Esophagus (tissue), 2 donors: ENCODE results near the gene MRPL33. TPM values are rescaled to one million over a fixed set of nuclear protein-coding genes. Genes with fewer than 3 reads are reported as not detected.

Source experiments
- H3K27ac ChIP-seq, 2 donors: one replicate each; pipeline ENCODE4 v1.5.1; 2013; ENCODE audit warnings: low read depth in 2 of 2, mild to moderate bottlenecking in 2 of 2, inconsistent platforms in 1 of 2, low read length in 1 of 2, moderate library complexity in 1 of 2
- H3K27me3 ChIP-seq, 2 donors: one replicate each; pipeline ENCODE4 v1.6.1; 2013; ENCODE audit warnings: low read length in 2 of 2, control low read depth in 1 of 2, mild to moderate bottlenecking in 1 of 2; ENCODE audit not compliant: insufficient read depth in 2 of 2, control insufficient read depth in 1 of 2
- H3K36me3 ChIP-seq, 2 donors: one replicate each; pipeline ENCODE4 v1.6.1; 2013; ENCODE audit warnings: low read length in 1 of 2; ENCODE audit not compliant: control insufficient read depth in 2 of 2, insufficient read depth in 2 of 2
- H3K4me1 ChIP-seq, 2 donors: one replicate each; pipeline ENCODE4 v1.6.1; 2013; ENCODE audit warnings: low read length in 1 of 2; ENCODE audit not compliant: control insufficient read depth in 2 of 2, insufficient read depth in 2 of 2
- H3K4me3 ChIP-seq, 2 donors: one replicate each; pipeline ENCODE4 v1.5.1; 2013; ENCODE audit warnings: low read length in 2 of 2, mild to moderate bottlenecking in 2 of 2, low read depth in 1 of 2, moderate library complexity in 1 of 2
- H3K9me3 ChIP-seq, 2 donors: one replicate each; pipeline ENCODE4 v1.6.1; 2013; ENCODE audit warnings: mild to moderate bottlenecking in 2 of 2, low read depth in 1 of 2, low read length in 1 of 2, moderate library complexity in 1 of 2; ENCODE audit not compliant: control insufficient read depth in 2 of 2, insufficient read depth in 1 of 2
- WGBS, 2 donors: extraction: QIAGEN DNeasy Blood & Tissue Kit; methylation state at CpG; one replicate each; pipeline ENCODE4 v1.1.7; 2013; 5-methylcytosine and 5-hydroxymethylcytosine counted together
- polyA plus RNA-seq, 2 donors: library from polyadenylated mRNA; stranded (reverse); fragments of 200-250 nt; gene quantifications; one replicate each; pipeline ENCODE4 v1.2.3, GENCODE V29; 2013
- donor health status: healthy with polysubstance abuse.
- donor health status: Bipolar disorder and iron deficiency.

Gene MRPL33
- 100 to 1,000 TPM in 1 of 2 donors, 10 to 100 TPM in 1; 35.5 to 102 TPM for polyA plus RNA-seq

DNA sequence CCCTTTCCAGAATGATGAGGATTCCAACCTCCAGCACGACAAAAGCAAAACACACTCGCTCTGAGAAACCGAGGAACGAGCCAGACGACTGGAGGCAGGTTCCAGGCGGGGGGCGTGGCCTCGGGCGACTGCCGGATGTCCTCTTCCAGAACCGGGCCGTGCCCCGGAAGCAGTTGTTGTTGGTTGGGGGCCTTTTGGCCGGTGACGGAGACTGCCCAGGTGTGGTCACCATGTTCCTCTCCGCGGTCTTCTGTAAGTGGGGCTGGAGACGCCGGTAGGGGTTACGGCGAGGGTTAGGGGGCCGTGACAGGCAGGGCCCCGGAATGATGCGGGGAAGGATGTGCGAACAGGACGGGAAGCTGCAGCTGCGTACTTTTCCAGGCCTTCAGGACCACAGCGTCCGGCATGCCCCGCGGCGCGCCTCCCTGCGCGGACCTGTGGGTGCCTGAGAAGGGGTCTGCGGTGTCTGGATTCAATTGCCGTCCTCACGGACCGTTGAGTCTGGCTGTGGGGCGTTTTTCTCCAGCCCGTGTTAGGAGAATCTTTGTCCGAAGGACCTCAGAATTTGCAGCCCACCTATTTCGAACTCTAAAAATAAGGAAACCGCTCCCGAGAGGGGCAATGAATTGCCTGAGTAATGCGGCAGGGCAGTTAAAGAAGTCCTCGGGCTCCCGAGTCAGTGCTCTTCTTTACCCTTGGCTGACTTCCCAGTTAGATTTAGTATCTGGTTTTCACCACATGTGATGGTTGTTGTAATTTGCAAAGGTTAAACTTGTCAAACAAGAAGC lies at the start of gene MRPL33:
Gene MRPL33, plus strand, starts transcription at position 172 of the 788 bp plus-strand sequence. Its CDS starts 59 bp downstream, at position 231.
- peaks cover 0 to 2% of the 10 kb centered on the region in 2 donors for H3K36me3 ChIP-seq
- no peaks in the 10 kb centered on the region for H3K27me3 ChIP-seq
- peak within 1 kb of the TSS; percentile 94 to 99 for H3K27ac ChIP-seq
- H3K4me1 ChIP-seq, result no peaks in the 10 kb centered on the region
- H3K4me3 ChIP-seq, result peak within 1 kb of the TSS; percentile 79 to 86
- WGBS, 2 donors, result 0 to 1% methylated on average over 48 of the region's 48 CpGs
- no peaks in the 10 kb centered on the region for H3K9me3 ChIP-seq

DNA sequence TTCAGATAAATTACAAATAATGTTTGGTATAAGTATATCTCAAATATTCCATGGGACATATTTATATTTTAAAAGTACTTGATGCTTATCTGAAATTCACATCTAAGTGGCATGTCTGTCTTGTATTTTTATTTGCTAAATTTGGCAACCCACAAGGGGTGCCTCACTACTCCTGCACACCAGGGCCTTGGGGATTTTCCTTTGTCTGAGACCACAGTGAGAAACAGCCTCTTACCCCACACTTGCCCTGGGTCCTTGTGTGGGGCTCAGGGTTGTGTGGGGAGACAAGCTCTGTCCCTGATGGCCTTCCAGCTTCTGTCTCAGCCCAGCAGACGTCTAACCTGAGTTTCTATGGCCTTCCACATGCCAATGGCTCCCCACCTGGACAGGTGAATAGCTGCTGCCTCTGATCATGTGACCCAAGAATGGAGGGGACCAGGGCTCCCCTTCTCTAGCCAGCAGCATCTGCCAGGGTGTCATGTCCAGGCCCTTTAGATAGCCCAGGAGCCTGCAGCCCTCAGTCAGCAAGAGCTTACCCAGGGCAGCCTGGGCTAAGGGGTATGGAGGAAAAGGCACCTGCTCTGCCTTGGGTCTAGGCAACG lies 49.5 kb upstream of the MRPL33 start:
- Histone ChIP-seq H3K4me1 (peaks cover 0 to 2% of the 10 kb centered on the region in 2 donors), H3K27me3 (no peaks in the 10 kb centered on the region), H3K9me3 (no peaks in the 10 kb centered on the region), H3K27ac (no peak overlapping the region), H3K36me3 (no peaks in the 10 kb centered on the region), H3K4me3 (no peak overlapping the region)
- 65 to 78% methylated on average over 2 of the region's 2 CpGs for WGBS, 2 donors

- 30 to 36% methylated on average over 11 of the region's 11 CpGs for WGBS, 2 donors
- H3K4me1 ChIP-seq, result peaks cover 0 to 2% of the 10 kb centered on the region in 2 donors
These were observed 48.0 kb upstream of the MRPL33 start for GRCh38 chr2:27723372-27724144.

DNA sequence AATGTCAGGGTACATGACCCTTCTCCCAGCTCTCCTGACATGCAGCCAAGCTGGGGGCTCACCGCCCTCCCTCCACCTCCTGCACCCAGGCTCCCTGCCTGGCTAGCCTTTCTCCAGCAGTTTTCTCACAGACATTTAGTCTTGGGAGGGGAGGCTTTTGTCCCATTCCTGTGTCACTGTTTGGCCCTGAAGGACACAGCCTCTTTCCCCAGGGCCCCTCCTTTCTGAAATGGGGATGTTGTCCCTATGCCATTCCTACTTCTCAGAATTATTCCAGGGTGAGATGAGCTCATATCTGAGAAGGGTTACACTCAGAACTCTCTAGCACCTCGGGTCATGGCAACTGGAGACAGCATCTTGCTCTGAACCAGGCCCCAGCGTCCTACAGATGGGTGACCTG lies 47.3 kb upstream of the MRPL33 start:
- peaks cover 0 to 2% of the 10 kb centered on the region in 2 donors for H3K4me1 ChIP-seq
- H3K27ac ChIP-seq, result peak overlapping the region in 1 of 2 donors; percentile 6
- no peaks in the 10 kb centered on the region for H3K36me3 ChIP-seq
- no peaks in the 10 kb centered on the region for H3K9me3 ChIP-seq
- H3K27me3 ChIP-seq, result no peaks in the 10 kb centered on the region
- 76 to 84% methylated on average over 3 of the region's 3 CpGs for WGBS, 2 donors
- no peak overlapping the region for H3K4me3 ChIP-seq

More at GRCh38 chr2:27723372-27724144, 48.0 kb upstream of the MRPL33 start:
- Histone ChIP-seq H3K36me3 (no peaks in the 10 kb centered on the region), H3K27me3 (no peaks in the 10 kb centered on the region), H3K27ac (peak overlapping the region; percentile 47 to 62), H3K9me3 (no peaks in the 10 kb centered on the region), H3K4me3 (no peak overlapping the region)

DNA sequence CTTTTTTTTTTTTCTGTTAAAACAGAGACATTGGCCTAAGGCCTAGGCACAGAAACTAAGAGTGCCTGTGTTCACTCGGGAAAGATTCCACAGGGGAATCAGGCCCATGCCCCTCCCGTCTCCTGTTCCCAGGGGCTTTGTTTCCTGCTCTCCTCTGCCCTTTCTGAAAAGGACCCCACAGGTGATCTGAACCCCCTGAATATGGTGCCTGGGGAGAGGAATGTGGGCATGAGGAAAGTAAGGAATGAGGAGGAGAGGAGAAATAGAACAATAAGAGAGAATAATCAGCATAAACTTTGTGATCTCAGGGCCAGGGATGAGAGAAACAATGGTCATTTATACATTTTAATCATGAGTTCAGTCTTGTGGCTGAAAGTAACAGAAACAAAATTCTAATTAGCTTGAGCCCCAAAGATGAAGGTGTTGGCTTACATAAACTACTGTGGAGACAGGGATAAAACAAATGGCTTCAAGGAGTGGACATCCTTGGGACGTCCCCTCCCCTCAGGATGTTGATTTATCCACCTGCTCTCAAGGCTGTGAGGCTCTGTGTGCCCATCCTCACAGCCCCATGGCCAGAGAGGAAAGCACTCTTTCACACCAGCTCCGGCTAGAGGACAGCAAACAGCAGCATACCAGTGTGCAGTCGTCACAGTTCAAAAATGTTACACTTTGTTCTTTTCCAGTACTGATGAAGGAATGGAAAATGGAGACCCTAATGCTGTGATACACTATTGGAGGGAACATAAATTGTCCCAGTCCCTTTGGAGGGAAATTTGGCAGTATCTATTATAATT lies 46.4 kb upstream of the MRPL33 start:
- Histone ChIP-seq H3K36me3 (no peaks in the 10 kb centered on the region), H3K27me3 (no peaks in the 10 kb centered on the region), H3K4me3 (no peak overlapping the region), H3K9me3 (no peaks in the 10 kb centered on the region), H3K4me1 (no peaks in the 10 kb centered on the region), H3K27ac (peak overlapping the region in 1 of 2 donors; percentile 57)
- WGBS, 2 donors, result 62 to 74% methylated on average over 5 of the region's 5 CpGs

DNA sequence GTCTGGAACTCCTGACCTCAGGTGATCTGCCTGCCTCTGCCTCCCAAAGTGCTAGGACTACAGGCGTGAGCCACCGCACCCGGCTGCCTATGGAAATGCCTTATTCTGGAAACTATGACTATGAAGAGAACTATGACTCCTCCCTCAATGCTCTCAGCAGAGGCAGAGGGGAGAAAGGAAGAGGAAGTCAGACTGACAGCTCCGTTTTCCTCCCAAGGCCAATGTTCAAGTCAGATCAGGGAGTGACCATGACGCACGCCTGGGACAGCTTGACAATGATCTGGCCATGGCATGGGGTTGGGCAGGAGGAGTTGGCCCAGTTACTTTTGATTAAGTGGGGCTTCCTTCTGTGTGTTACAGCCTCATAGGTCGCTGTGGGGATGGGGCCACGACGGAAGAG lies 44.3 kb upstream of the MRPL33 start:
- Histone ChIP-seq H3K9me3 (no peaks in the 10 kb centered on the region), H3K4me3 (no peak overlapping the region), H3K27me3 (no peaks in the 10 kb centered on the region), H3K27ac (no peak overlapping the region), H3K4me1 (no peaks in the 10 kb centered on the region), H3K36me3 (no peaks in the 10 kb centered on the region)
- WGBS, 2 donors, result 73 to 82% methylated on average over 9 of the region's 9 CpGs

GRCh38 chr2:27728081-27728858 lies 43.2 kb upstream of the MRPL33 start:
- no peaks in the 10 kb centered on the region for H3K9me3 ChIP-seq
- H3K4me1 ChIP-seq, result no peaks in the 10 kb centered on the region
- WGBS, 2 donors, result 79 to 83% methylated on average over 5 of the region's 5 CpGs
- H3K36me3 ChIP-seq, result no peaks in the 10 kb centered on the region
- no peak overlapping the region for H3K4me3 ChIP-seq
- H3K27me3 ChIP-seq, result no peaks in the 10 kb centered on the region
- peak overlapping the region in 1 of 2 donors; percentile 1 for H3K27ac ChIP-seq

- no peaks in the 10 kb centered on the region for H3K27me3 ChIP-seq
- H3K9me3 ChIP-seq, result no peaks in the 10 kb centered on the region
- WGBS, 2 donors, result 37 to 57% methylated on average over 4 of the region's 4 CpGs
- H3K4me3 ChIP-seq, result no peak overlapping the region
- no peaks in the 10 kb centered on the region for H3K36me3 ChIP-seq
- no peaks in the 10 kb centered on the region for H3K4me1 ChIP-seq
- H3K27ac ChIP-seq, result no peak overlapping the region
These were observed 42.3 kb upstream of the MRPL33 start for GRCh38 chr2:27729198-27729597.
